A673 (cell line): Measurements from ENCODE around the gene WNK4.

Experiments used
- CTCF ChIP-seq: fragments of 300-800, 200-600 bp; sonication (generic); conservative IDR thresholded peaks from 2 replicates; pipeline ENCODE4 v1.5.1; 2017; ENCODE audit warnings: low read depth, mild to moderate bottlenecking, antibody characterized with exemption, low read length, moderate library complexity, mixed read lengths
- EZH2 ChIP-seq: fragments of 200-600 bp; sonication (generic); IDR thresholded peaks from 2 replicates; pipeline ENCODE4 v1.6.1; 2017; ENCODE audit warnings: borderline replicate concordance, low read depth, mild to moderate bottlenecking, mixed read lengths, antibody characterized with exemption, low read length; ENCODE audit not compliant: poor library complexity, severe bottlenecking

GRCh38 chr17:42783062-42783790 is 2.8 kb downstream of the WNK4 start:
- TF ChIP-seq CTCF, result no peak
- no peak for TF ChIP-seq EZH2
